Measurements from ENCODE around the gene HOTAIR.

HOTAIR gene

DNA sequence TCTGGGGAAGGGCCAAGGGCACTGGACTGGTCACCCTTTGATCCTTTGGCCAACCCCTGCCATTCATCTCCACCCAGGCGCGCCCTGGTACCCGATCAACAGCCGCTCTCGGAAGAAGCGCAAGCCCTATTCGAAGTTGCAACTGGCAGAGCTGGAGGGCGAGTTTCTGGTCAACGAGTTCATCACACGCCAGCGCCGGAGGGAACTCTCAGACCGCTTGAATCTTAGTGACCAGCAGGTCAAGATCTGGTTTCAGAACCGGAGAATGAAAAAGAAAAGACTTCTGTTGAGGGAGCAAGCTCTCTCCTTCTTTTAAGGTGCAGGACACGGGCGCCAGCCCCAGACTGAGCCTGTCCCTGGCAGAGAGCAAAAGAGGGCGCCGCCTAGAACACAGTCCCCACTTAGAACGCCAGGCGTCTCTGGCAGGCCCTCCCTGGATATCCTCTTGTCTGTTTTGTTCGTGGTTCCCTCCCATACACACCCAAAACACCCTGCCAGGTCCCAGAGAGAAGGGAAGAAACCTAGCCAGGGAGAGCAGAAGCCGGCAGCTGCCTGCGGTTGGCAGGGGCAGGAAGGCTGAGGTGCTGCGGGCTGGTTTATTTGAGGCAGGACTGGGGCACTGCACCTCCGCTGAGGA is 18.4 kb downstream of the HOTAIR start:
- DNase-seq: peak in 1 of 2 donors; percentile 60
- intact Hi-C loops (cut with DNase I; ENCODE audit: low total_unique reads): no loop called here
- Histone ChIP-seq H3K9me3 (no peaks in the 10 kb centered on the region), H3K27me3 (peaks cover 5 to 53% of the 10 kb centered on the region in 2 donors), H3K4me3 (no peak overlapping the region), H3K4me1 (peaks cover 0 to 27% (median 13%) of the 10 kb centered on the region in 4 donors), H3K36me3 (no peaks in the 10 kb centered on the region), H3K27ac (no peak overlapping the region)
- TF ChIP-seq, protein P1, sequence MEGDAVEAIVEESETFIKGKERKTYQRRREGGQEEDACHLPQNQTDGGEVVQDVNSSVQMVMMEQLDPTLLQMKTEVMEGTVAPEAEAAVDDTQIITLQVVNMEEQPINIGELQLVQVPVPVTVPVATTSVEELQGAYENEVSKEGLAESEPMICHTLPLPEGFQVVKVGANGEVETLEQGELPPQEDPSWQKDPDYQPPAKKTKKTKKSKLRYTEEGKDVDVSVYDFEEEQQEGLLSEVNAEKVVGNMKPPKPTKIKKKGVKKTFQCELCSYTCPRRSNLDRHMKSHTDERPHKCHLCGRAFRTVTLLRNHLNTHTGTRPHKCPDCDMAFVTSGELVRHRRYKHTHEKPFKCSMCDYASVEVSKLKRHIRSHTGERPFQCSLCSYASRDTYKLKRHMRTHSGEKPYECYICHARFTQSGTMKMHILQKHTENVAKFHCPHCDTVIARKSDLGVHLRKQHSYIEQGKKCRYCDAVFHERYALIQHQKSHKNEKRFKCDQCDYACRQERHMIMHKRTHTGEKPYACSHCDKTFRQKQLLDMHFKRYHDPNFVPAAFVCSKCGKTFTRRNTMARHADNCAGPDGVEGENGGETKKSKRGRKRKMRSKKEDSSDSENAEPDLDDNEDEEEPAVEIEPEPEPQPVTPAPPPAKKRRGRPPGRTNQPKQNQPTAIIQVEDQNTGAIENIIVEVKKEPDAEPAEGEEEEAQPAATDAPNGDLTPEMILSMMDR (IDR thresholded peaks at IDR 0.05): no peak

DNA sequence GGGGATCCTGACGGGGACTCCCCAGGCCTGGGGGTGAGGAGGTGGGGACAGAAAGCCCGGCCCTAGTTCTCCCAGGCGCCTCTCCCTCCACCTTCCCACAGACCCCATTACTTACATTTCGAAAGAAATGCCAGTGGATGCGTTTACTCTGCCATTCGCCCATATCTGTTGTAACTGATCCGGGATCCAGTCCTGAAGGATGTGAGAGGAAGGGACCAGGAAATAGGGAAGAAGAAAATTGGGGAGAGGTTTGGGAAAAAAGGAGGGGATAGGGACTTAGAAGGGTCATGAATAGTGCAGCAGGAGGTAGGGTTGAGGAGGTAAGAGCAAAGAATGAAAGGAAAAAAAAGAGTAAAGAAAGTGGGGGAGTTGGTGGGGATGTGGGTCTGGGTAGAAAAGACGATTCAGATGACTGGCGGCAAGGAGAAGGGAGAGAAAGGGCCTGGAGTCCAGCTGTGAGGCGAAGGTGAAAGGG is 18.9 kb downstream of the HOTAIR start:
- intact Hi-C loops (cut with DNase I; ENCODE audit: low total_unique reads): no loop called here
- peak overlapping the region; percentile 40 to 58 for H3K4me3 ChIP-seq
- H3K27ac ChIP-seq: no peak overlapping the region
- H3K36me3 ChIP-seq: no peaks in the 10 kb centered on the region
- no peaks in the 10 kb centered on the region for H3K9me3 ChIP-seq
- peaks cover 5 to 59% of the 10 kb centered on the region in 2 donors for H3K27me3 ChIP-seq
- TF ChIP-seq, protein P1 (IDR thresholded peaks at IDR 0.05): no peak
- peaks cover 0 to 21% (median 10%) of the 10 kb centered on the region in 4 donors for H3K4me1 ChIP-seq
- DNase-seq: no peak

GRCh38 chr12:53955036-53955775 is 19.5 kb downstream of the HOTAIR start:
- DNase-seq: peak in 1 of 2 donors; percentile 60
- peaks cover 5 to 65% of the 10 kb centered on the region in 2 donors for H3K27me3 ChIP-seq
- peaks cover 0 to 19% (median 10%) of the 10 kb centered on the region in 4 donors for H3K4me1 ChIP-seq
- peak overlapping the region in 1 of 2 donors; percentile 33 for H3K27ac ChIP-seq
- intact Hi-C loops (cut with DNase I; ENCODE audit: low total_unique reads): no loop called here
- H3K9me3 ChIP-seq: no peaks in the 10 kb centered on the region
- TF ChIP-seq, protein P1 (IDR thresholded peaks at IDR 0.05): no peak
- no peaks in the 10 kb centered on the region for H3K36me3 ChIP-seq
- H3K4me3 ChIP-seq: peak overlapping the region; percentile 40 to 58

- H3K27ac ChIP-seq: peak within 1 kb of the TSS in 1 of 2 donors; percentile 33
- no peaks in the 10 kb centered on the region for H3K9me3 ChIP-seq
- H3K4me1 ChIP-seq: peaks cover 0 to 19% (median 10%) of the 10 kb centered on the region in 4 donors
- TF ChIP-seq, protein P1 (IDR thresholded peaks at IDR 0.05): no peak
- peaks cover 5 to 70% of the 10 kb centered on the region in 2 donors for H3K27me3 ChIP-seq
- peak within 1 kb of the TSS; percentile 40 to 58 for H3K4me3 ChIP-seq
- DNase-seq: no peak
- intact Hi-C loops (cut with DNase I; ENCODE audit: low total_unique reads): no loop called here
- H3K36me3 ChIP-seq: no peaks in the 10 kb centered on the region
Measured at GRCh38 chr12:53954694-53955035, 20.1 kb downstream of the HOTAIR start, which contains the start of gene HOXC12. Gene HOXC12 (plus strand): TSS chr12:53954903. CDS start chr12:53954930, 27 bp downstream.

- Histone ChIP-seq H3K4me3 (peak overlapping the region in 1 of 2 donors; percentile 58), H3K9me3 (no peaks in the 10 kb centered on the region), H3K27me3 (peaks cover 5 to 72% of the 10 kb centered on the region in 2 donors), H3K36me3 (no peaks in the 10 kb centered on the region), H3K27ac (no peak overlapping the region), H3K4me1 (peaks cover 0 to 19% (median 10%) of the 10 kb centered on the region in 4 donors)
- TF ChIP-seq, protein P1 (IDR thresholded peaks at IDR 0.05): no peak
- intact Hi-C loops (cut with DNase I; ENCODE audit: low total_unique reads): no loop called here
- no peak for DNase-seq
Measured at GRCh38 chr12:53953831-53954693, 20.7 kb downstream of the HOTAIR start.

Data from tibial artery (tissue), 4 donors.